Esophagus muscularis mucosa (tissue), 3 donors: Measurements from ENCODE around the gene RAB30.

Experiments used
- CTCF ChIP-seq, 3 experiments: fragments of 200-600 bp in 2 of 3; fragments of 450-650 bp in 1 of 3; sonication (generic) in 2 of 3; IDR thresholded peaks; one replicate each; pipeline ENCODE4 v1.5.1; 2017 to 2019; ENCODE audit warnings: antibody characterized with exemption in 3 of 3, mild to moderate bottlenecking in 2 of 3, moderate library complexity in 1 of 3
- EP300 ChIP-seq: sonication (generic); formaldehyde crosslinking; IDR thresholded peaks from one replicate; pipeline ENCODE4 v1.6.1; 2017; ENCODE audit warnings: antibody characterized with exemption

- TF ChIP-seq EP300 = no peak
- TF ChIP-seq CTCF (IDR thresholded peaks at IDR 0.05) = no peak
Measured at GRCh38 chr11:82972103-82972502, 99.6 kb downstream of the RAB30 start.
